Activated CD4-positive, CD25-positive, alpha-beta regulatory T cell (primary cell): ENCODE measurements around the gene REEP5.
A peak's percentile ranks its signal among the peaks of the same experiment; 100 is the strongest.
"Not testable (repeated sequence)": the region's sequence is repeated elsewhere in the genome, so short reads cannot be mapped to it uniquely, and the experiment has no call there.

Source experiments
- DNase-seq, 4 experiments: peaks; one replicate each; lab custom pipeline; 2025; lab: John Stamatoyannopoulos, UW

The REEP5 gene

GRCh38 chr5:112921833-112922817 lies at the start of gene REEP5:
Gene REEP5, minus strand, starts transcription at chr5:112922227. Its CDS starts 37 bp downstream, at chr5:112922190.
- peak; percentile 71 to 85 (median 77) for DNase-seq

DNA sequence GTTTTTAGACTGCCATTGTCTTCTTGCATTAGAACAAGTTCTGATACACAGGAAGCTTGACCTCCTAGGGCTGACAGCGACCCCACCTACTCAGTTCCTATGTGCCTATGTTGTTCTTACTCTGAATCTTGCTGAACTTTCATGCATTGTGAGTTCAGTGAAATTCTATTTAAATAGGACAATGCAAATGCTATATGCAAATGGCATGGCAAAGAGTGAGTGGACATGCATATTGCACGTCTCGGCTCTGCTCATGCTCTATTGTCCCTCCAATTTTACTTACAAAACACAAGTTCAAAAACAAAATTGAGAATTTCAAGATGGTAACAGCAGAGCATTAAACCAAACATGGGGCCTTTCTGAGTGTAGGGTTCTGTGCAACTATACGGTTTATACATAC lies 49.2 kb upstream of the REEP5 start:
- DNase-seq = no peak

- no peak for DNase-seq
These were observed 46.5 kb upstream of the REEP5 start for GRCh38 chr5:112968411-112969106.

DNA sequence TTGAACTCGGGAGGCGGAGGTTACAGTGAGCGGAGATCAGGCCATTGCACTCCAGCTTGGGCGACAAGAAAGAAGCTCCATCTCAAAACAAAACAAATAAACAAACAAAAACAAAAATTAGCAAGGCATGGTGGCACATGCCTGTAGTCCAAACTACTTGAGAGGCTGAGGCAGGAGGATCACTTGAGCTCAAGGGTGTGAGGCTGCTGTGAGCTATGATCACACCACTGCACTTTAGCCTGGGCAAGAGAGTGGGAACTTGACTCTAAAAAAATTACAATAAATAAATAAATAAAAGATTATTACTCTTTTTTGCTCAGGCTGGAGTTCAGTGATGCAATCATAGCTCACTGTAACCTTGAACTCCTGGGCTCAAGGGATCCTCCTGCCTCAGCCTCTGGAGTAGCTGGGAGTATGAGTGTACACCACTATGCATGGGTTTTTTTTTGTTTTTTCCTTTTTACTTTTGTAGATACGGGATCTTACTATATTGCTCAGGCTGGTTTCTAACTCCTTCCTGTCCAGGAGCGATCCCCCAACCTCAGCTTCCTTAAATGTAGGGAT lies 45.6 kb upstream of the REEP5 start:
- no peak for DNase-seq

GRCh38 chr5:112965733-112966306 lies 43.8 kb upstream of the REEP5 start:
- no peak for DNase-seq

DNA sequence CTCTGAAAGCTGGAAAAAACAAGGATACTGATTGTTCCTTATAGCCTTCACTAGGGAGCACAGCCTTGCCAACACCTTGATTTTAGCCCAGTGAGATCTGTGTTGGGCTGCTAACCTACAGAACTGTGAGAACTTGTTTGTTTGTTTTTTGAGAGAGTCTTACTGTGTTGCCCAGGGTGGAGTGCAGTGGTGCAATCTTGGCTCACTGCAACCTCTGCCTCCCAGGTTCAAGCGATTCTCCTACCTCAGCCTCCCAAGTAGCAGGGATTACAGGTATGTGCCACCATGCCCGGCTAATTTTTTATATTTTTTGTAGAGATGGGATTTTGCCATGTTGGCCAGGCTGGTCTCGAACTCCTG lies 41.3 kb upstream of the REEP5 start:
- DNase-seq = not testable (repeated sequence)

DNA sequence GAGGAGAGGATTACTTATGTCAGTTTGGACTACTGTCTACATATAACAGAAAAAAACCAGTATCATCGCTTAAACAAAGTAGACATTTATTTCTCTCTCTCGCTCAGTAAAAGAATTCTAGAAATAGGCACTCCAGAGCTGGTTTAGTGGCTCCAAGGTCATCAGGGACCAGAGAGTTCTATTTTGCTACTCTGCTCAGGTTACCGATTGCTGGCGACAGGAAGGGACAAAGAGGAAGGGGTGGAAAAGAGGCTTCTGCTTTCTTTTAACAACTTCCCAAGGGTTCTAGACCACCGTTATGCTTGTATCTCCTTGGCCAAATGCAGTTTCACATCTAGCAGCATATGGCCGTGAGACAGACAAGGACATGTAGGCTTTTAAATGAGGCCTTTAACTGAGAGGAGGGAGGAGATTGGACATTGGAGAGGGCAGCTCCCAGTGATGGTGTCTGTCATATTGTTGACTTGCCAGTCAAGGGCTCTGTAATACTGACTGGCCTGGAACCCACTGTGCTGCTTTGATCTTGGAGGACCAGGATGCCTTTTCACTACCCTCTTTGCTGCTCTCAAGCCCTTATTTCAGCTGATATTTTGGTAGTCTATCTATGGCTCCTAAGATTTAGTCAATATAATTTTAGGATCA lies 39.0 kb upstream of the REEP5 start:
- DNase-seq = no peak

- DNase-seq = no peak
These were observed 38.3 kb upstream of the REEP5 start for GRCh38 chr5:112960315-112960714.

DNA sequence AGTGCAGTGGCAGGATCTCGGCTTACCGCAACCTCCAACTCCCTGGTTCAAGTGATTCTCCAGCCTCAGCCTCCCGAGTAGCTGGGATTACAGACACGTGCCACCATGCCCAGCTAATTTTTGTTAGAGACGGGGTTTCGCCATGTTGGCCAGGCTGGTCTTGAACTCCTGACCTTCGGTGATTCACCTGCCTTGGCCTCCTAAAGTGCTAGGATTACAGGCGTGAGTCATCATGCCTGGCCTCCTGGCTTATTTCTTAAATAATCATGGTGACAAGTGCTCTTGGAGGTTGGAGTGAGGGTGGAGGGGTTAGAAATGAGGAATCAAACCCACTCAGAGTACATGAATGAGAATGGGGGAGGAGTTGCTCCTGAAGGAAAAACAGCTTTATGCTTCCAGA lies 37.8 kb upstream of the REEP5 start:
- not testable (repeated sequence) for DNase-seq

GRCh38 chr5:112958093-112959088 lies 36.4 kb upstream of the REEP5 start:
- no peak for DNase-seq

GRCh38 chr5:112957036-112957808 lies 35.2 kb upstream of the REEP5 start:
- DNase-seq = no peak

DNA sequence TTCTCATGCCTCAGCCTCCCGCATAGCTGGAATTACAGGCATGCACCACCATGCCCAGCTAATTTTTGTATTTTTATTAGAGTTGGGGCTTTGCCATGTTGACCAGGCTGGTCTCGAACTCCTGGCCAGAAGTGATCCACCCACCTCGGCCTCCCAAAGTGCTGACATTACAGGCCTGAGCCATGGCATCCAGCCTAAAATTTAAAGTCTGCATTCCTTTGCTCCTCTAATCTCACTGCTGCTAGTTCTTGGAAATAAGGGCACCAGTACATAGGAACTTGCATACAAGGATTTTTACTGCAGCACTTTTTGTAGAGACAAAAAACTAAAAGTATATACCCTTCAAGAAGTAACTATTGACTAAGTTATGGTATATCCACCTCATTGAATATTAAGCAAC lies 34.6 kb upstream of the REEP5 start:
- no peak for DNase-seq

GRCh38 chr5:112951124-112951702 lies 29.2 kb upstream of the REEP5 start:
- DNase-seq = no peak

DNA sequence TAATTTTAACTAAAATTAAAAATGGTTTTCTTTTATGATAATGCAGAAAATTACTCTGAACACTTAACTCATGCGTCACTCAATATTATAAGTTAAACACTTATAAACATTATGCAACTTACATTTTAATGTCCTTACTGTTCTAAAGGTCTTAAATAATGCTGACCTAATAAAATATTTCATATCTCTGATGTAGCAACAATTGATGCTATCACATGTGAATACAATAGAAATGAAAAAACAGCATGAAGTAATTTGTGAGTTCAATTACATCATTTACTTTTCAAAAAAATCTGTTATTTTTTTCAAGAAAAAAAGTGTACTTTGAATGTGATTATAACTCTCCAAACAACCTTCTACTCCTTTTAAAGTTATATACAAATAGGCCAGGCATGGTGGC lies 26.4 kb upstream of the REEP5 start:
- DNase-seq = no peak

DNA sequence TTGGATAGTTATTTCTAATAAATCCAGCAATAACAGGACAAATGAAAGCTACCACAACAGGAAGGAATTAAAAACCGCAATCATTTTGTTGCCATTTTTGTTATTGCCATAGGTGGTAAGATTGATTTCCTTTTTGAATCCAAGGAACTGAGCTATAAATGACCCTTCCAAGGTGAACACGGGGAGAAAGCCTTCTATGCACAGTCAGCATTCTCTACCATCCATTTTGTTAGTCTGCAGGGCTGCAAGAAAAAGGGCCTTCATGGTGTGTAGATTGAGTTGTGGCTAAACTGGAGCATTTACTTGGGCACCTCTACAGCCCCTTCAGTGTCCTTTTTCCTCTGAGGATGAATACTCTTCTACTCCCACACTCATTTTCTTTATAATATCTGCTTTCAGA lies 18.6 kb upstream of the REEP5 start:
- DNase-seq = no peak

- DNase-seq = no peak
These were observed 16.3 kb upstream of the REEP5 start for GRCh38 chr5:112938286-112938685.

- no peak for DNase-seq
These were observed 13.6 kb upstream of the REEP5 start for GRCh38 chr5:112935675-112936074.

- DNase-seq = no peak
These were observed 12.3 kb upstream of the REEP5 start for GRCh38 chr5:112934366-112934663.

GRCh38 chr5:112933651-112934365 lies 11.8 kb upstream of the REEP5 start:
- no peak for DNase-seq
